Measurements from ENCODE around the gene APPL2.

- TF ChIP-seq EZH2 (IDR thresholded peaks at IDR 0.05; ENCODE audit: borderline replicate concordance, low read length) (no peak), CTCF (IDR thresholded peaks at IDR 0.05; ENCODE audit: low read length) (no peak)
Measured at GRCh38 chr12:105220150-105220928, 15.6 kb downstream of the APPL2 start.

Data from OCI-LY1 (cell line).